ENCODE data around the gene SERPINE1.
A peak's percentile ranks its signal among the peaks of the same experiment; 100 is the strongest.

Gene SERPINE1

GRCh38 chr7:101159696-101160674 lies 33.1 kb downstream of the SERPINE1 start:
- no peak for DNase-seq

DNA sequence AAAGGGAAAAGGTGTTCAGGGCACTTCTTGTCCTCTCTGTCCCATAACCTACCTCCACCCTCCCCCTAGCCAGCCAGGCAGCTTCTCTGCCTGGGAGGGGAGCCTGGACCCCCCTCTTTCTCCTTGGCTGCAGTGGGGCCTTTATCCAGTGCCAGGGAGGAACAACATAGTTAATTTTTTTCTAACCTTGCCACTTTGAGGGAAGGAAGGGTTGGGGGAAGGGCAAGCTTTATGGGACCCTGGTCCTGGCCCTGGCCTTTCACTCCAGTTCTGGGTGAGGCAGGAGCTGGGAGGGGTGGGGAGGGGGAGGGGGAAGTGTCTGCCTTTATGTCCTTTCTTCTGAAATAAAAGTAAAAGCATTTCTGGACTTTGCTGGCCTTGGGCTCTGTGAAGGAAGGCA lies 34.0 kb downstream of the SERPINE1 start:
- no peak for DNase-seq

DNA sequence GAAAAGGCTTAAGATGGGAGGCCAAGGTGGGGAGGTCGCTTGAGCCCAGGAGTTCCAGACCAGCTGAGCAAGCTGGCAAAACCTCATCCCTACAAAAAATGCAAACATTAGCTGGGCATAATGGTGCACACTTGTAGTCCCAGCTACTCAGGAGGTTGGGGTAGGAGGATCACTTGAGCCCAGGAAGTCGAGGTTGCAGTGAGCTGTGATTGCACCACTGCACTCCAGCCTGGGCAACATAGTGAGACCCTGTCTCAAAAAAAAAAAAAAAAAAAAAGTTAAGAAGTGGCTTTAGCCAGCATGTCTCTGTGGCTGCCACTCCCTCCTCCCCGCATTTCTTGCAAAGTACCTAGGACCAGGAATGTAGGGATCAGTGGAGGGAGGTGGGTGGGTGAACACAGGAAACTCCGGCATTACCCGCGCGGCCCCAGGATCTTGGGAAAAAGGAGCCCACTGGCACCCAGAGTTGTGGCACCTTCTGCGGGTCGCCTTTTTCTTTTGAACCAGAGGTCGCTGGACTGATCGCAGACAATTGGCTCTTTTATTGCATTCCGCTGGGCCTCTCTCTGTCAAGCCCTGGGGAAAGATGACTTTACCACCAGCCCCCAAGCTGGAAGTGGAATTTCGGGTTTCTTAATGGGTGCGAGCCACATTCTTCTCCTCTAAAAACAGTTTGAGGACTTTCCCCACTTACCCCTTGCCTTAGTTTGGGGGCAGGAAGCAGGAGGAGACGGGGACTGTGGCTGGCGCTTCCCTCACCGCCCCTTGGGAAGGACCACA lies 35.0 kb downstream of the SERPINE1 start:
- no peak for DNase-seq

- DNase-seq: peak; percentile 55
Observed at GRCh38 chr7:101162551-101163278, 35.8 kb downstream of the SERPINE1 start.

- DNase-seq: peak; percentile 65
Observed at GRCh38 chr7:101163279-101164070, 36.6 kb downstream of the SERPINE1 start.

DNA sequence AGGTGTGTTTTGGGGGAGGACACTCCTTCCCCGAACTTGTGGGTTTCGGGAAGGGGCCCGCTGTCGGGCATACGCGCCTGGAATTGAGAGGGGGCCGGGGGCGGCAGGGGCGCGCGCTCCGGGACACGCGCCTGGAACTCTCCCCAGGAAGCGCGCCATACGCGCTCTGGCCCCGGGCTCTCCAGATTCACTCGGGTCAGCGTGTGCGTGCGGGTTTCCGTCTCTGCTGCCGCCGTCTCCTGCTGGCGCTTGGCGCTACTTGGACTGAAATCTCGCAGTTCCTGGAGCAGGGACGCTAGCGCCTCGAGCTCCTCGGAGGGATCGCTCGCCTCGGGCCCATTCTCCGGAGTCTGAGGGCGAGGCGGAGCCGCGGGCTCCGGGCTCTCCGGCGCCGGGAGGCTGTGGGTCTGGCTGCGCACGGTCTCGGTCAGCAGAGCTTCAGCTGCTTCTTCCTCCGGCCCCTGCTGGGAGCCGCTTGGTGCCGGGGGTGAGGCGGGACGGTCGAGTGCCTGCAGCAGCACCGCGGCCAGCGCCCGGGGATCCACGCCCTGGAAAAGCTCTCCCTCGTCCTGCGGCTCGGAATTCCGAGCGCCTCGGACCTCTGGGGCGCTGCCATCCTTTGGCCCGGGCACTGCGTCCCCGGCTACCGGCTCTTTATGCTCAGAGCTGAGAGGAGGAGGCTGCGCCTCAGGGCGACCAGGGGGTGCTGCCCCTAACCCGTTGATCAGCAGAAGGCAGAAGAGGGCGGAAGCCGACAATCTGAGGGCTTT lies 37.4 kb downstream of the SERPINE1 start:
- no peak for DNase-seq

GRCh38 chr7:101165075-101165957 lies 38.4 kb downstream of the SERPINE1 start, which contains the start of gene VGF:
TSS of gene VGF (minus strand) at chr7:101165569. CDS start at chr7:101164843, 726 bp downstream.
- DNase-seq: peak; percentile 82

DNA sequence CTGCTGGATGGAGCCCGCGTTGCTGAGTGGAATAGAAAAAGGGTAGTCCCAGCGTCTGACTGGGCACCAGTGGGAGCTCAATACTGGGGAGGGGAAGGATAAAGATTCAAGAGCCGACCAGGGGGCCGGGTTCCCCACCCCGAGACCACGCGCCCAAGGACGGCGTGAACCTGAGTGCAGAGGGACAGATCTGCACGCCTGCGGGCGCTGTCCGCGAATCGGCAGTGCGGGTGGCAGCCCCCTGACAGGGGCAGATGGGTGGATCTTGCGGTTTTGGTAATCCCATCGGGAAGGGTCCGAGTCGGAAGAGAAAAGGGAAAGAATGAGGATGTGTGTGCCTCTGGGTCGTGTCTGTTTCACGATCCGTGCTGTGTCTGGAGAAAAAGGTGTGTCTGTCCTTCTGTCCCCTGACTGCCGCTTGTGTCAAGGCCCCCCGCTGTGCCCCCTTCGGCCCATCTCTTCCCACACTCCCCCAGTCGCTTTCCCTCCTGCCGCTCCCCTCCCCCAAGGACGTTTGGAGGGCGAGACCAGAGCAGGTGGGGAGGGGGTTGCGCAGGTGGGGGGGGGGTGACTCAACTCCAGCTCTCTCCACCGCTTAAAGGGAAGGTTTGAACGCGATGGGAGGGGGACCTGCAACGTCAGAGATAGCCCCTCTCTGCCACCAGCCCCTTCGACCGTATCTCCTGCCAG lies 39.2 kb downstream of the SERPINE1 start:
- DNase-seq: no peak

GRCh38 chr7:101166648-101166908 lies 39.7 kb downstream of the SERPINE1 start:
- no peak for DNase-seq

GRCh38 chr7:101166909-101167644 lies 40.2 kb downstream of the SERPINE1 start:
- no peak for DNase-seq

- DNase-seq: no peak
Observed at GRCh38 chr7:101167645-101168411, 40.9 kb downstream of the SERPINE1 start.

- DNase-seq: no peak
Observed at GRCh38 chr7:101168412-101169049, 41.6 kb downstream of the SERPINE1 start.

DNA sequence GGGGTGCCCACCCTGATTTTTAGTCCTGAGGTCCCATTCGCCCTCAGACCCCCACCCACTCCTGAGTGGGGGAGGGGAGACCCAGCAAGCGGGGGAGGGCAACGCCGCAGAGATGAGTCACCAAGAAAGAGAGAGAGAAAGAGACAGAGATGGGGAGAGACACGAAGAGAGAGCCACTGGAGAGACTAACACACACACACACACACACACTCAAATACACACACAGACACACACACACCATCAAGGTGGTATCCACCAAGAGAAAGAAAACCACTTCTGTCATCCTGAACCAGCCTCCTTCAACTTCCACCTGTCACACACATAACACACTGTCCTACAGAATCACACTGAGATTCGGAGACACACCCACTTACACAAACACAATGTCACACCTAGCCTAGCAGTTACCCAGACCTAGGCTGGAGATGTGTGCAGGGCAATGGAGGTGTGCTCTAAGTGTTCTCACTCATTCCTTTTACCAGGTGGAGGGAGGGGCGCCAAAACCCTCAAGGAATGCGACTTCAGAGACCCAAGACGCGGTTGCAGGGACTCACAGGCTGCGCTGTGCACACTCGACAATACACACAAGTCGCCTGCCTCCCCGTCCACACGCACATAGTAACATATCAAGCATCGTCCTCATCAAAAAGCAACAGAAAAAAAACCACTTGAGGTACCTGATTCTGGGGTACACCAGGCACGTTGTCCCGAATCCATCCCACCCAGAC lies 42.4 kb downstream of the SERPINE1 start:
- no peak for DNase-seq

- DNase-seq: no peak
Observed at GRCh38 chr7:101169838-101170551, 43.1 kb downstream of the SERPINE1 start.

GRCh38 chr7:101170617-101171441 lies 43.9 kb downstream of the SERPINE1 start:
- DNase-seq: no peak

DNA sequence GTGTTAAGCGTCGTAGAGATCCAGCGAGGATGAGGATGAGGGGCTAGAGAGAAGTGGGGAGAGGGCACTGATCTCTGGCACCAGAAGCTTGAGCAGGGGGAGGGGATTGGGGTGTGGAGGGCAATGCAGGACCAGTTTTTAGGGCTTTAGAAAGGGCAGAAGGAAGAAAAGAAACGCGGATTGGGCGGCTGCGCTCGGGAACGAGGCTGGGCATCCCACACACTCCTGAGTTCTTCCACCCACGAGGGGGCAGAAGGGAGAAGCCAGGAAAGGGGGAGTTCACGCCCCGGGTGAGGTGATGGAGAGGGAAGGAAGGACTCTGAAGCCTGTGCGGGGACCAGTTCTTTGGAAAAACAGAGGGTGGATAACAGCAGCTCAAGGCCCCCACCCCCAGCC lies 44.5 kb downstream of the SERPINE1 start:
- no peak for DNase-seq
